ENCODE data around the gene C2orf42.
A peak's percentile ranks its signal among the peaks of the same experiment; 100 is the strongest.
"Not testable (repeated sequence)": the region's sequence is repeated elsewhere in the genome, so short reads cannot be mapped to it uniquely, and the experiment has no call there.

The C2orf42 gene

GRCh38 chr2:70115646-70116442 lies 75.0 kb downstream of the C2orf42 start:
- Histone ChIP-seq H3K36me3 (ENCODE audit: control insufficient read depth in 2 of 2, insufficient read depth in 2 of 2, low read length in 2 of 2) (no peaks in the 10 kb centered on the region), H3K9ac (ENCODE audit: low read length in 2 of 2) (no peak overlapping the region), H3K9me3 (ENCODE audit: control insufficient read depth in 2 of 2, low read length in 2 of 2) (no peaks in the 10 kb centered on the region), H3K27me3 (ENCODE audit: control insufficient read depth in 1 of 2, insufficient read depth in 2 of 2, low read length in 2 of 2) (no peaks in the 10 kb centered on the region), H3K4me1 (ENCODE audit: control insufficient read depth, insufficient read depth, low read length) (peaks cover 3% of the 10 kb centered on the region), H3K27ac (ENCODE audit: low read length) (no peak overlapping the region), H3K4me3 (ENCODE audit: low read length in 2 of 2) (no peak overlapping the region)

DNA sequence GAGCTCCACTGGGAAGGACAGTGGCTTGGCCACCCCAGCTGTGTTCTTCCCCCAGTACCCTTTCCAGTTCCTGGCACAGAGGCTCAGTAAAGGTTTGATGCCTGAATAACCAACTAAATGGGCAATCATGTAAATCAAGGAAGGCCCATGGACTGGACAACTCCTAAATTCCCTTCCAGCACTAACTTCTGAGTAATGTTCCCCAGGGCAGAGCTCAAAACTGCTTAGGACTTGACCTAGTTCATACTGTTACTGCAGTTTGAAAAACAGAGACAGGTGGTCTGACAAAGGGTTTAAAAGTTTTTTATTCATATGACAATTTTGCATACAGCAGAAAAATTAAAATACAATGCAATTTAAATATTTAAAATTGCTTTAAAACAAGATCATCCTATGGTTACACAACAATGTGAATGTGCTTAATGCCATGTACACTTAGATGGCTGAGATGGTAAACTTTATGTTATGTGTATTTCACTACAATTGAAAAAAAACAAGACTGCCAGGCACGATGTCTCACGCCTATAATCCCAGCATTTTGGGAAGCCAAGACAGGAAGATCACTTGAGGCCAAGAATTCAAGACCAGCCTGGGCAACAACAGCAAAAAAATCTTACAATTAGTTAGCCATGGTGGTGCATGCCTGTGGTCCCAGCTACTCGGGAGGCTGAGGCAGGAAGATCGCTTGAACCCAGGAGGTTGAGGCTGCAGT lies 77.3 kb downstream of the C2orf42 start:
- Histone ChIP-seq H3K9me3 (ENCODE audit: control insufficient read depth in 2 of 2, low read length in 2 of 2) (no peaks in the 10 kb centered on the region), H3K9ac (ENCODE audit: low read length in 2 of 2) (no peak overlapping the region), H3K27me3 (ENCODE audit: control insufficient read depth in 1 of 2, insufficient read depth in 2 of 2, low read length in 2 of 2) (no peaks in the 10 kb centered on the region), H3K27ac (ENCODE audit: low read length) (no peak overlapping the region), H3K4me1 (ENCODE audit: control insufficient read depth, insufficient read depth, low read length) (peaks cover 4% of the 10 kb centered on the region), H3K36me3 (ENCODE audit: control insufficient read depth in 2 of 2, insufficient read depth in 2 of 2, low read length in 2 of 2) (no peaks in the 10 kb centered on the region), H3K4me3 (ENCODE audit: low read length in 2 of 2) (no peak overlapping the region)

- Histone ChIP-seq H3K27ac (ENCODE audit: low read length) (no peak overlapping the region), H3K9ac (ENCODE audit: low read length in 2 of 2) (no peak overlapping the region), H3K27me3 (ENCODE audit: control insufficient read depth in 1 of 2, insufficient read depth in 2 of 2, low read length in 2 of 2) (no peaks in the 10 kb centered on the region), H3K4me1 (ENCODE audit: control insufficient read depth, insufficient read depth, low read length) (peaks cover 5% of the 10 kb centered on the region), H3K36me3 (ENCODE audit: control insufficient read depth in 2 of 2, insufficient read depth in 2 of 2, low read length in 2 of 2) (no peaks in the 10 kb centered on the region), H3K4me3 (ENCODE audit: low read length in 2 of 2) (no peak overlapping the region), H3K9me3 (ENCODE audit: control insufficient read depth in 2 of 2, low read length in 2 of 2) (no peaks in the 10 kb centered on the region)
Observed at GRCh38 chr2:70111752-70112591, 78.8 kb downstream of the C2orf42 start.

DNA sequence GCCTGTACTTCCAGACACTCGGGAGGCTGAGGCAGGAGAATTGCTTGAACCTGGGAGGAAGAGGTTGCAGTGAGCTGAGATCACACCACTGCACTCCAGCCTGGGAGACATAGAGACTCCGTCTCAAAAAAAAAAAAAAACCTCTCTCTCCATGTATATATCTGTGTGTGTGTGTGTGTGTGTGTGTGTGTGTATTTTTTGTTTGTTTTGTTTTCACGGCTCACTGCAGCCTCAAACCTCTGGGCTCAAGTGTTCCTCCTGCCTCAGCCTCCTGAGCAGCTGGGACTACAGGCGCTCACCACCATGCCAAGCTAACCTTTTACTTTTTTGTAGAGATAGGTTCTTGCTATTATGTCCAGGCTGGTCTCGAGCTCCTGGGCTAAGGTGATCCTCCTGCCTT lies 80.4 kb downstream of the C2orf42 start:
- H3K27me3 ChIP-seq (ENCODE audit: control insufficient read depth in 1 of 2, insufficient read depth in 2 of 2, low read length in 2 of 2); H3K4me3 ChIP-seq (ENCODE audit: low read length in 2 of 2); H3K9me3 ChIP-seq (ENCODE audit: control insufficient read depth in 2 of 2, low read length in 2 of 2); H3K4me1 ChIP-seq (ENCODE audit: control insufficient read depth, insufficient read depth, low read length); H3K27ac ChIP-seq (ENCODE audit: low read length); H3K9ac ChIP-seq (ENCODE audit: low read length in 2 of 2); H3K36me3 ChIP-seq (ENCODE audit: control insufficient read depth in 2 of 2, insufficient read depth in 2 of 2, low read length in 2 of 2): not testable (repeated sequence)

DNA sequence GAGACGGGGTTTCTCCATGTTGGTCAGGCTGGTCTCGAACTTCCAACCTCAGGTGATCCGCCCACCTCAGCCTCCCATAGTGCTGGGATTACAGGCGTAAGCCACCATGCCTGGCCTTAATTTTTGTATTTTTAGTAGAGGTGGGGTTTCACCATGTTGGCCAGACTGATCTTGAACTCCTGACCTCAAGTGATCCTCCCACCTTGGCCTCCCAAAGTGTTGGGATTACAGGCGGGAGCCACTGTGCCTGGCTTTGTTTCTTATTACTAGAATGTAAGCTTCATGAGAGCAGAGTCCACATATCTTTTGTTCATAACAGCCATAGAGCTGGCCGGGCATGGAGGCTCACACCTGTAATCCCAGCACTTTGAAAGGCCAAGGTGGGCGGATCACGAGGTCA lies 84.7 kb downstream of the C2orf42 start:
- H3K4me1 ChIP-seq (ENCODE audit: control insufficient read depth, insufficient read depth, low read length); H3K4me3 ChIP-seq (ENCODE audit: low read length in 2 of 2); H3K36me3 ChIP-seq (ENCODE audit: control insufficient read depth in 2 of 2, insufficient read depth in 2 of 2, low read length in 2 of 2); H3K27me3 ChIP-seq (ENCODE audit: control insufficient read depth in 1 of 2, insufficient read depth in 2 of 2, low read length in 2 of 2); H3K9ac ChIP-seq (ENCODE audit: low read length in 2 of 2); H3K27ac ChIP-seq (ENCODE audit: low read length); H3K9me3 ChIP-seq (ENCODE audit: control insufficient read depth in 2 of 2, low read length in 2 of 2): not testable (repeated sequence)

GRCh38 chr2:70104231-70105111 lies 86.3 kb downstream of the C2orf42 start:
- Histone ChIP-seq H3K9me3 (ENCODE audit: control insufficient read depth in 2 of 2, low read length in 2 of 2) (no peaks in the 10 kb centered on the region), H3K36me3 (ENCODE audit: control insufficient read depth in 2 of 2, insufficient read depth in 2 of 2, low read length in 2 of 2) (no peaks in the 10 kb centered on the region), H3K27ac (ENCODE audit: low read length) (no peak overlapping the region), H3K4me3 (ENCODE audit: low read length in 2 of 2) (no peak overlapping the region), H3K27me3 (ENCODE audit: control insufficient read depth in 1 of 2, insufficient read depth in 2 of 2, low read length in 2 of 2) (no peaks in the 10 kb centered on the region), H3K4me1 (ENCODE audit: control insufficient read depth, insufficient read depth, low read length) (peaks cover 2% of the 10 kb centered on the region), H3K9ac (ENCODE audit: low read length in 2 of 2) (peak overlapping the region in 1 of 2 donors; percentile 33)

DNA sequence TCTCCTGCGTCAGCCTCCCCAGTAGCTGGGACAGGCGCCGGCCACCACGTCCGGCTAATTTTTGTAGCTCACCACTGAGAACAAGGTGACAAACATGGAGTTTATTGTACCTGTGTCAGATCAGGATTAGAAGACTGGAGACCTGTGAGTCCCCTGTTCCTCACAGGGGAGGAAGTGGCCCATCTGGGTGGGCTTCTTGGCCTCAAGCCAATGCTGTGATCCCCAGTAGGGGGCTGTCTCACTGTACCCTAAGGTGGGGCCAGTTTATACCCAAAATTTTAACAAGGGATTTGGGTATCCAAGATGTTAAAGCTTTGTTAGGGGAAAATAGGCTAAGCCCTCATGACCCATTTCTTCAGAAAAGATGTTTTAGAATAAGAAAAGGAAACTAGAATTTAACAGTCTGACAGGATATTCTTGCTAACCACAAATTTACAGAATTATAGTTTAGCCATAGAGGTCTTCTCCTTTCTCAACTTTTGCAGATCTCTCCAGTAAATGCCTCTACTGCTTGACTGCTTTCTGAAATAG lies 87.2 kb downstream of the C2orf42 start:
- no peak overlapping the region for H3K27ac ChIP-seq (ENCODE audit: low read length)
- H3K9me3 ChIP-seq (ENCODE audit: control insufficient read depth in 2 of 2, low read length in 2 of 2): no peaks in the 10 kb centered on the region
- H3K9ac ChIP-seq (ENCODE audit: low read length in 2 of 2): no peak overlapping the region
- peaks cover 2% of the 10 kb centered on the region for H3K4me1 ChIP-seq (ENCODE audit: control insufficient read depth, insufficient read depth, low read length)
- H3K4me3 ChIP-seq (ENCODE audit: low read length in 2 of 2): no peak overlapping the region
- no peaks in the 10 kb centered on the region for H3K36me3 ChIP-seq (ENCODE audit: control insufficient read depth in 2 of 2, insufficient read depth in 2 of 2, low read length in 2 of 2)
- H3K27me3 ChIP-seq (ENCODE audit: control insufficient read depth in 1 of 2, insufficient read depth in 2 of 2, low read length in 2 of 2): no peaks in the 10 kb centered on the region

- H3K4me3 ChIP-seq (ENCODE audit: low read length in 2 of 2); H3K27me3 ChIP-seq (ENCODE audit: control insufficient read depth in 1 of 2, insufficient read depth in 2 of 2, low read length in 2 of 2); H3K9ac ChIP-seq (ENCODE audit: low read length in 2 of 2); H3K27ac ChIP-seq (ENCODE audit: low read length); H3K4me1 ChIP-seq (ENCODE audit: control insufficient read depth, insufficient read depth, low read length); H3K9me3 ChIP-seq (ENCODE audit: control insufficient read depth in 2 of 2, low read length in 2 of 2); H3K36me3 ChIP-seq (ENCODE audit: control insufficient read depth in 2 of 2, insufficient read depth in 2 of 2, low read length in 2 of 2): not testable (repeated sequence)
Observed at GRCh38 chr2:70102323-70102905, 88.4 kb downstream of the C2orf42 start.

GRCh38 chr2:70101686-70102085 lies 89.1 kb downstream of the C2orf42 start:
- H3K27ac ChIP-seq (ENCODE audit: low read length): not testable (repeated sequence)

DNA sequence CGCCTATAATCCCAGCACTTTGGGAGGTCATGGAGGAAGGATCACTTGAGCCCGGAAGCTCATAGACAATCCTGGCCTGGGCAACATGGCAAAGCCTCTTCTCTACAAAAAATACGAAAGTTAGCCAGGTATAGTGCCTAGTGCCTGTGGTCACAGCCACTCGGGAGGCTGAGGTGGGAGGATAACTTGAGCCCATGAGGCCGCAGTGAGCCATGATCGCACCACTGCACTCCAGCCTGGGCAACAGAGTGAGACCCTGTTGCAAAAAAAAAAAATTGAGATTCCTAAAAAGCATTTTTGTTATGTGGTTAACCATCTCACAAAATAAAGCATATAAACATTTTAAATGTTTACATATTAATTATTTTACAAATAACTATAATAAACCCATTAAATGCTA lies 89.6 kb downstream of the C2orf42 start:
- Histone ChIP-seq H3K9me3 (ENCODE audit: control insufficient read depth in 2 of 2, low read length in 2 of 2) (no peaks in the 10 kb centered on the region), H3K27ac (ENCODE audit: low read length) (no peak overlapping the region), H3K4me3 (ENCODE audit: low read length in 2 of 2) (no peak overlapping the region), H3K9ac (ENCODE audit: low read length in 2 of 2) (no peak overlapping the region), H3K4me1 (ENCODE audit: control insufficient read depth, insufficient read depth, low read length) (no peaks in the 10 kb centered on the region), H3K27me3 (ENCODE audit: control insufficient read depth in 1 of 2, insufficient read depth in 2 of 2, low read length in 2 of 2) (no peaks in the 10 kb centered on the region), H3K36me3 (ENCODE audit: control insufficient read depth in 2 of 2, insufficient read depth in 2 of 2, low read length in 2 of 2) (no peaks in the 10 kb centered on the region)

More at GRCh38 chr2:70101686-70102085, 89.1 kb downstream of the C2orf42 start:
- not testable (repeated sequence) for H3K4me1 ChIP-seq (ENCODE audit: control insufficient read depth, insufficient read depth, low read length); H3K9me3 ChIP-seq (ENCODE audit: control insufficient read depth in 2 of 2, low read length in 2 of 2); H3K36me3 ChIP-seq (ENCODE audit: control insufficient read depth in 2 of 2, insufficient read depth in 2 of 2, low read length in 2 of 2); H3K4me3 ChIP-seq (ENCODE audit: low read length in 2 of 2); H3K9ac ChIP-seq (ENCODE audit: low read length in 2 of 2); H3K27me3 ChIP-seq (ENCODE audit: control insufficient read depth in 1 of 2, insufficient read depth in 2 of 2, low read length in 2 of 2)

Measured in stomach smooth muscle (tissue), 2 donors.